Small intestine (tissue), 7 donors: Measurements from ENCODE around the gene ENC1. TPM values are rescaled to one million over a fixed set of nuclear protein-coding genes. Genes with fewer than 3 reads are reported as not detected.

Experiments used
- DNase-seq, 2 donors: peaks; one replicate each; pipeline versions ENCODE4 v3.0.0 to v3.0.0-alpha.2; 2013
- FAIRE-seq: peaks from 2 replicates; lab custom pipeline; 2012; peaks lifted over from hg19 to GRCh38; lab: Jason Lieb, UNC
- H3K27ac ChIP-seq, 3 donors: one replicate each; pipeline ENCODE4 v1.5.1; 2013; ENCODE audit warnings: low read length in 2 of 3, mild to moderate bottlenecking in 2 of 3, control low read depth in 1 of 3, inconsistent platforms in 1 of 3, low read depth in 1 of 3, moderate library complexity in 1 of 3
- H3K27me3 ChIP-seq, 3 donors: one replicate each; pipeline ENCODE4 v1.6.1; 2013; ENCODE audit warnings: low read length in 3 of 3, inconsistent platforms in 1 of 3; ENCODE audit not compliant: control insufficient read depth in 3 of 3, insufficient read depth in 3 of 3
- H3K36me3 ChIP-seq, 3 donors: one replicate each; pipeline ENCODE4 v1.6.1; 2013; ENCODE audit warnings: low read length in 3 of 3, inconsistent platforms in 1 of 3, low read depth in 1 of 3, mild to moderate bottlenecking in 1 of 3, moderate library complexity in 1 of 3; ENCODE audit not compliant: control insufficient read depth in 3 of 3, insufficient read depth in 2 of 3
- H3K4me1 ChIP-seq, 3 donors: one replicate each; pipeline ENCODE4 v1.6.1; 2013; ENCODE audit warnings: low read length in 2 of 3, inconsistent platforms in 1 of 3, low read depth in 1 of 3, mild to moderate bottlenecking in 1 of 3, moderate library complexity in 1 of 3; ENCODE audit not compliant: control insufficient read depth in 3 of 3, insufficient read depth in 2 of 3
- H3K4me3 ChIP-seq, 3 donors: one replicate each; pipeline ENCODE4 v1.5.1; 2013; ENCODE audit warnings: low read length in 3 of 3, control low read depth in 1 of 3, inconsistent platforms in 1 of 3, low read depth in 1 of 3, mild to moderate bottlenecking in 1 of 3, moderate library complexity in 1 of 3
- H3K9me3 ChIP-seq, 2 donors: one replicate each; pipeline ENCODE4 v1.6.1; 2013; ENCODE audit warnings: low read depth in 1 of 2, low read length in 1 of 2; ENCODE audit not compliant: control insufficient read depth in 2 of 2, insufficient read depth in 1 of 2
- WGBS, 3 donors: extraction: QIAGEN DNeasy Blood & Tissue Kit; methylation state at CpG; one replicate each; pipeline ENCODE4 v1.1.7; 2013; 5-methylcytosine and 5-hydroxymethylcytosine counted together
- polyA plus RNA-seq, 4 donors: library from polyadenylated mRNA; stranded (reverse) in 3 of 4; unstranded in 1 of 4; fragments of 200-250 nt in 3 of 4; fragments of 120-200 nt in 1 of 4; gene quantifications; one replicate each; pipeline versions ENCODE4 v1.2.1 to v1.2.3, GENCODE V29; 2013
- donor health status: healthy with polysubstance abuse.
- donor health status: control.
- donor health status: control.
- donor health status: Bipolar disorder and iron deficiency.
- donor health status: healthy.

ENC1 gene
- polyA plus RNA-seq, 4 donors = 6.8 to 107 (median 16.9) TPM

GRCh38 chr5:74652576-74652975, 12.0 kb upstream of the ENC1 start:
- Histone ChIP-seq H3K4me1 (peaks cover 0 to 4% (median 0%) of the 10 kb centered on the region in 3 donors), H3K27me3 (no peaks in the 10 kb centered on the region), H3K9me3 (no peaks in the 10 kb centered on the region), H3K27ac (no peak overlapping the region), H3K4me3 (no peak overlapping the region), H3K36me3 (no peaks in the 10 kb centered on the region)
- WGBS, 3 donors = 86 to 90% (median 88%) methylated on average over 3 of the region's 3 CpGs
- no peak for FAIRE-seq
- DNase-seq = no peak

GRCh38 chr5:74651710-74652109, 11.2 kb upstream of the ENC1 start:
- WGBS, 3 donors = 59 to 78% (median 60%) methylated on average over 3 of the region's 3 CpGs
- Histone ChIP-seq H3K27me3 (no peaks in the 10 kb centered on the region), H3K9me3 (no peaks in the 10 kb centered on the region), H3K4me1 (peaks cover 0 to 4% (median 0%) of the 10 kb centered on the region in 3 donors), H3K27ac (no peak overlapping the region), H3K36me3 (no peaks in the 10 kb centered on the region), H3K4me3 (no peak overlapping the region)
- FAIRE-seq = no peak
- peak in 1 of 2 donors; percentile 38 for DNase-seq

GRCh38 chr5:74649421-74649973, 9.0 kb upstream of the ENC1 start:
- Histone ChIP-seq H3K27me3 (no peaks in the 10 kb centered on the region), H3K36me3 (no peaks in the 10 kb centered on the region), H3K4me3 (no peak overlapping the region), H3K9me3 (no peaks in the 10 kb centered on the region), H3K27ac (no peak overlapping the region), H3K4me1 (peaks cover 0 to 4% (median 0%) of the 10 kb centered on the region in 3 donors)
- WGBS, 3 donors = 6 to 25% (median 14%) methylated on average over 1 of the region's 1 CpG
- no peak for FAIRE-seq
- no peak for DNase-seq

GRCh38 chr5:74648835-74649293, 8.3 kb upstream of the ENC1 start:
- H3K4me1 ChIP-seq = peaks cover 0 to 8% (median 0%) of the 10 kb centered on the region in 3 donors
- no peak overlapping the region for H3K27ac ChIP-seq
- H3K9me3 ChIP-seq = no peaks in the 10 kb centered on the region
- H3K4me3 ChIP-seq = no peak overlapping the region
- WGBS, 3 donors = 10 to 21% (median 12%) methylated on average over 6 of the region's 6 CpGs
- no peaks in the 10 kb centered on the region for H3K27me3 ChIP-seq
- DNase-seq = peak; percentile 64 to 77
- no peaks in the 10 kb centered on the region for H3K36me3 ChIP-seq
- FAIRE-seq = peak; percentile 33

GRCh38 chr5:74647096-74647495, 6.6 kb upstream of the ENC1 start:
- H3K36me3 ChIP-seq = no peaks in the 10 kb centered on the region
- H3K27ac ChIP-seq = no peak overlapping the region
- H3K27me3 ChIP-seq = no peaks in the 10 kb centered on the region
- no peak overlapping the region for H3K4me3 ChIP-seq
- peaks cover 0 to 24% (median 0%) of the 10 kb centered on the region in 3 donors for H3K4me1 ChIP-seq
- no peaks in the 10 kb centered on the region for H3K9me3 ChIP-seq
- WGBS, 3 donors = 28 to 53% (median 38%) methylated on average over 1 of the region's 1 CpG
- DNase-seq (no peak), FAIRE-seq (no peak)

GRCh38 chr5:74643111-74643562, 2.6 kb upstream of the ENC1 start:
- Histone ChIP-seq H3K9me3 (no peaks in the 10 kb centered on the region), H3K4me1 (peaks cover 0 to 20% (median 3%) of the 10 kb centered on the region in 3 donors), H3K4me3 (no peak overlapping the region), H3K36me3 (no peaks in the 10 kb centered on the region), H3K27ac (peak overlapping the region in 2 of 3 donors; percentile 63 to 97), H3K27me3 (no peaks in the 10 kb centered on the region)
- WGBS, 3 donors = 43 to 58% (median 54%) methylated on average over 4 of the region's 4 CpGs
- FAIRE-seq = no peak
- DNase-seq = peak in 1 of 2 donors; percentile 86

- DNase-seq (peak in 1 of 2 donors; percentile 47), FAIRE-seq (no peak)
- no peaks in the 10 kb centered on the region for H3K27me3 ChIP-seq
- no peak overlapping the region for H3K4me3 ChIP-seq
- peaks cover 0 to 20% (median 4%) of the 10 kb centered on the region in 3 donors for H3K4me1 ChIP-seq
- H3K9me3 ChIP-seq = no peaks in the 10 kb centered on the region
- H3K27ac ChIP-seq = peak overlapping the region in 2 of 3 donors; percentile 96 to 97
- no peaks in the 10 kb centered on the region for H3K36me3 ChIP-seq
- 58 to 70% (median 62%) methylated on average over 6 of the region's 6 CpGs for whole genome bisulfite sequencing, 3 donors
Observed at GRCh38 chr5:74642543-74642863, 2.0 kb upstream of the ENC1 start.

GRCh38 chr5:74641735-74642542, 1.4 kb upstream of the ENC1 start:
- H3K4me3 ChIP-seq = peak overlapping the region in 2 of 3 donors; percentile 68 to 74
- peaks cover 0 to 3% (median 0%) of the 10 kb centered on the region in 3 donors for H3K36me3 ChIP-seq
- H3K27me3 ChIP-seq = no peaks in the 10 kb centered on the region
- peaks cover 0 to 23% (median 8%) of the 10 kb centered on the region in 3 donors for H3K4me1 ChIP-seq
- no peak for FAIRE-seq
- 5 to 7% (median 6%) methylated on average over 28 of the region's 28 CpGs for WGBS, 3 donors
- no peaks in the 10 kb centered on the region for H3K9me3 ChIP-seq
- peak overlapping the region; percentile 82 to 97 (median 96) for H3K27ac ChIP-seq
- DNase-seq = peak; percentile 88 to 90
